Stimulated activated naive B cell treated with anti-CD40 and anti-IgM and Interleukin-4, amounts not matched to agents 10 μg/mL and 1 μg/mL and 100 μg/mL, for 72 hours (primary cell): ENCODE data around the gene FOXD4L3.
"Not testable (repeated sequence)": the region's sequence is repeated elsewhere in the genome, so short reads cannot be mapped to it uniquely, and the experiment has no call there.

ENCODE experiments used
- ATAC-seq, 2 donors: fragments of 150-1000 bp; cut with Tn5 transposase; replicated peaks; 2 replicates each; pipeline ENCODE4 v1.10.0; 2021; ENCODE audit warnings: moderate library complexity in 1 of 2
- DNase-seq: peaks from one replicate; pipeline ENCODE4 v3.0.0; 2021
- H3K27ac Mint-ChIP-seq: one replicate; pipeline ENCODE4 v1.8.0; 2022; ENCODE audit warnings: mild to moderate bottlenecking, mixed read lengths
- H3K27me3 Mint-ChIP-seq, 2 donors: one replicate each; pipeline ENCODE4 v1.8.0; 2022; ENCODE audit warnings: mixed read lengths in 2 of 2
- H3K36me3 Mint-ChIP-seq, 2 donors: one replicate each; pipeline ENCODE4 v1.8.0; 2022; ENCODE audit warnings: mixed read lengths in 2 of 2, mild to moderate bottlenecking in 1 of 2
- H3K4me1 Mint-ChIP-seq, 2 donors: one replicate each; pipeline ENCODE4 v1.8.0; 2022; ENCODE audit warnings: mixed read lengths in 2 of 2, mild to moderate bottlenecking in 1 of 2
- H3K4me3 Mint-ChIP-seq, 2 donors: one replicate each; pipeline ENCODE4 v1.8.0; 2022; ENCODE audit warnings: mild to moderate bottlenecking in 2 of 2, mixed read lengths in 2 of 2, moderate library complexity in 1 of 2
- H3K9me3 Mint-ChIP-seq, 2 donors: one replicate each; pipeline ENCODE4 v1.8.0; 2022; ENCODE audit warnings: mixed read lengths in 2 of 2, mild to moderate bottlenecking in 1 of 2

Gene FOXD4L3

DNA sequence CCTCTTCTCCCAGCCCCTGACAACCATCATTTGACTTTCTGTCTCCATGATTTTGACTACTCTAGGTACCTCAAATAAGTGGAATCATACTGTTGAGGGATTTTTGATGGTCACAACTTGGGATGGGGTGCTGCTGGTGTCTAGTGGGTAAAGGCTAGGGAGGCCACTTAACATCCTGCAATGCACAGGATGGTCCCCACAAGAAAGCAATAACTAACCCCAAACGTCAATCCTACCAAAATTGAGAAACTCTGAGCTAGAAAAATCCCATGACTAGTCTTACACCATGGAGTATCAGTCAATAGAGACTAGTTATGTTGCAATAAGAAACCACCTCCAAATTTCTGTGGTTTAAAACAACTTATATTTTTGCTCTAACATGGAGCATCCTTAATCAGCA, 29.5 kb downstream of the FOXD4L3 start:
- not testable (repeated sequence) for ATAC-seq, H3K36me3 Mint-ChIP-seq, H3K27ac Mint-ChIP-seq, H3K4me3 Mint-ChIP-seq, H3K9me3 Mint-ChIP-seq, H3K4me1 Mint-ChIP-seq, DNase-seq
- H3K27me3 Mint-ChIP-seq: peaks cover 11% of the 10 kb centered on the region in 2 donors

DNA sequence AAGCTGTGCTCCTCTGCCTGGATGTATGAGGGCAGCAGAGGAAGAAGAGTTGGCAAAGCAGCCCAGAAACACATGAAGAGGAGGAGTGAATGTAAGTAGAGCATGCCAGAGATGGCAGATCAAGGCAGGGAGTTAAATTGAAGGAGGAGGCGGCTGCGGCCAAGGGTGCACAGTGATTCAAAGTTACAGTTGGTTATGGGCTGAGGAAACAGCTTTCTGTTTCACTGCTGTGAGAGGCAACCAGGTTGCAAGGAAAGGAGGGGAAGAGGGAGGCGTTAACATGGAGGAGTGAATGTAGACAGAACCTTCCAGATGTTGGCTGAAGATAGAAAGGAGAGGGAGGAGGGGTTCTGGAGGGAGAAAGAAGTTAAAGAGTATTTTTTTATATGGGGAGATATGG, 33.3 kb downstream of the FOXD4L3 start:
- H3K4me1 Mint-ChIP-seq, DNase-seq, H3K27ac Mint-ChIP-seq, ATAC-seq, H3K4me3 Mint-ChIP-seq, H3K36me3 Mint-ChIP-seq, H3K9me3 Mint-ChIP-seq: not testable (repeated sequence)
- H3K27me3 Mint-ChIP-seq: peaks cover 11% of the 10 kb centered on the region in 2 donors

DNA sequence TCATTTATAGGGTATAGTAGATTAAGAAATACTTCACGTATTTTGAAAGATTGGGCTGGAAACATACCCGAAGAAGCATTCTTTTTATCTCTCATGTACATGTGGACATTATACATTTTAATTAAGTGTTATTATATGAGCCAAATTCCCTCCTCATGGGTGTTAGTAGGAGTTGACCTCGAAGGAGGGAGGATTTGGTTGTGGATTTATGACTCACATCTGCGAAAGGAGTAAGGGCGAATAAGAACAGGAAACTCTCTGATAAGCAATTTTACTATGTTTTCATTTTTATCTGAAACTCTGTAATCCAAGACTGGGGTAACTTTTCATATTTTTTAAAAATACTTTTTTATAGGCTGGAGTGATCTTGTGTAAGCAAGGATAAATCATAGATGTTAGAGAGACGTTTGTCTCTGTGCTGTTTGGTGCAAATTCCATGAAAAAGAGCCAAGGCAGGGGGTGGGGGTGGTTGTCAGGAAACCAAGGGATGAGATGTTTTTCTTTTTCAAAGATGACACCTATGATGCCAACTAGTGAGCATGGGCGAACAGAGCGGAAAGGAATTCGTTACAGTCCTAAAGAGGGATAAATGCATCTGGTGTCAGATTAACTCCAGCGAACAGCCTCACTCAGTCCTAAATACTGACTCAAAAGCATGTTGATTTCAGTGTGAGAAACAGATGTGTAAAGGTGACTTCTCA, 34.1 kb downstream of the FOXD4L3 start:
- not testable (repeated sequence) for H3K4me1 Mint-ChIP-seq, H3K4me3 Mint-ChIP-seq

DNA sequence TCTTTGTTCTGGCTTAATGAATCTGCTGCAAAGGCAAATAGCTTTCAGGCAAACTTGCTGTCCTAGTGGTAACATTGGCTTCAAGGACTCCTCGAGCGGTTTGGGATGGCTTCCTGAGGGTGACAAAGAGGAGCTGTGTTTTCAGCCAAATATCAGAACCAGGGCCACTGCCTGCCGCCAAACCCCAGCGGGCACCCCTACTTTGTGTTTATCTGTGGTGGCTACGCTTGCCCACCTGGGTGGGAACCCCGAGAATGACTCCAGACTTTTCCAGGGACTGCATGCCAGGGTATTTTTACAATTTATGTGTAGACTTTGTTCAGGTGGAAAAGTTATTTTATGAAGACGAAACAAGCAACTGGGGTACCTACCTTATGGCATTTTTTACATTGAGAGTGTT, 35.3 kb downstream of the FOXD4L3 start:
- ATAC-seq, H3K27ac Mint-ChIP-seq, H3K4me1 Mint-ChIP-seq, H3K36me3 Mint-ChIP-seq, H3K9me3 Mint-ChIP-seq, H3K4me3 Mint-ChIP-seq, DNase-seq: not testable (repeated sequence)
- H3K27me3 Mint-ChIP-seq: peaks cover 11% of the 10 kb centered on the region in 2 donors

More for the DNA sequence above, 34.1 kb downstream of the FOXD4L3 start:
- DNase-seq, H3K36me3 Mint-ChIP-seq, H3K9me3 Mint-ChIP-seq, ATAC-seq: not testable (repeated sequence)
- H3K27me3 Mint-ChIP-seq: peaks cover 11% of the 10 kb centered on the region in 2 donors
- H3K27ac Mint-ChIP-seq: peak overlapping the region; percentile 47

DNA sequence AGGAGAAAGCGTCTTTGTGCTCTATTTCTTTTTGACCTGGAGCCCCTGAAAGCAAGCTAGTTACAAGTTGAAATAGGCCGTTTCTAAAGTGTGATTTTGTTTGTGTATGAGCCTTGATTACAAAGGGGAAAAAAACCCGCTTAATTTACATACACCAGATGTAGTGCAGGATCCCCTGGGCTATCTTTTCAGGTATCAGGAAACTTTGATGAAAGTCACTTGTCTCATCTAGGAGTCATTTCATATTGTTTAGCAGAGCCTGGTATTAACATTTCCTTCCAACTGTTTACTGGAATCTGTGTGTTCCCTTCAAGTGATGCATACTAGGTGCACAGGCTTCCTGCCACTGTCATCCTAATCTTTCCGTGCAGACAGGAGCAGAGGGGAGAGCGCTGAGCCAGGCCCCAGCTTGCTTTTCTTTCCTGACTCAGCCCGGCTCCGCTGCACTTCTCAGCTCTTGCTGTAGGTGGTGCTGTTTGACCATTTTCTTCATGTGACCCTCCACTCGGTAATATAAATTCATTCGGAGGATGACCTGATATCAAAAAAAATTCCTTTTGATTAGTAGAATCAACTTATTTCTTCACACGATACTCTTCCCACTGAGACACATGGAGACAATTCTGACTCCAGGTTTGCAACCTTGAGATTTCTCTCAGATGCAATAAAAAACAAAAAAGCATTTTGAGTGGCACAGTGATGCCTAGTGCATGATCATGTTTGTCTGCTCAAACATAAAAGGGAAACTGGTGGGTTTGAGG, 39.8 kb downstream of the FOXD4L3 start:
- ATAC-seq: peak; percentile 86 to 88
- not testable (repeated sequence) for DNase-seq, H3K4me3 Mint-ChIP-seq, H3K4me1 Mint-ChIP-seq, H3K27me3 Mint-ChIP-seq, H3K36me3 Mint-ChIP-seq, H3K27ac Mint-ChIP-seq, H3K9me3 Mint-ChIP-seq

DNA sequence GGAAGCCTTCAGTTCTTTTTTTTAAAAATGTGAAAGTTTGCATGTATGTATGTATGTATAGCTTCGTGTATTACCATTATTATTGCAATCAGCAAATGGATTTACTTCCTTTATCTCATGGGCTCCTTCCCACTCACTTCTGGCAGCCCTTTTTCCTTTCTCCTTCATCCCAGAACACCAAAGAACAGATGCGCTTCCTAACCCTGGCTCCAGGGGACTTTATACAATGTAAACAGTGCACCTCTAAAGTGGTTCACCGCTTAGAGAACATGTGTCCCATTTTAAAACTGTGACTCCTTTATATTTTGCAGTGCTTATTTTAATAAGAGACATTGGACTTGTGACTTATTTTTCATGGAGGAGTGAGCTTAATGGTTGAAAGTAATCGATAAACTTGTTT, 40.6 kb downstream of the FOXD4L3 start:
- H3K4me1 Mint-ChIP-seq, H3K27ac Mint-ChIP-seq, H3K27me3 Mint-ChIP-seq, DNase-seq, ATAC-seq, H3K9me3 Mint-ChIP-seq, H3K36me3 Mint-ChIP-seq, H3K4me3 Mint-ChIP-seq: not testable (repeated sequence)

DNA sequence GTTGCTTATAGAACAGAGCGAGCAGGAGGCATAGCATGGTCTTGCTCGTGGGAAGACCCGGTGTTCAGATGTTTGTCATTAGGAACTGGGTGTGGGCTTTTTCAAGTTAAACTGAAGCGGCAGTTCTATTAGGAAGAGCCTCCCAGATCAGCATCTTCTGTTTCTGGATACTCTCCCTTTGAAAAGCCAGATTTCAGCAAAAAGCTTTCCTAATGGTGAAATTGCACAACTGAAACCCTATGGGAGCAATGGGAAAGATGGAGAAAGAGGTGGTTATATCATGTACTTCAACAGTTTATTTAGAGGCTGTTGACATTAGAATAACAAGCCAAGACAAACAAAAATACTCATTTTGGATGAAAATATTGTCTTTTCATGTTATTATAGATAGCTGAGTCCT, 41.3 kb downstream of the FOXD4L3 start:
- not testable (repeated sequence) for H3K9me3 Mint-ChIP-seq, H3K4me3 Mint-ChIP-seq, H3K27me3 Mint-ChIP-seq, ATAC-seq, H3K27ac Mint-ChIP-seq, H3K4me1 Mint-ChIP-seq, H3K36me3 Mint-ChIP-seq, DNase-seq

DNA sequence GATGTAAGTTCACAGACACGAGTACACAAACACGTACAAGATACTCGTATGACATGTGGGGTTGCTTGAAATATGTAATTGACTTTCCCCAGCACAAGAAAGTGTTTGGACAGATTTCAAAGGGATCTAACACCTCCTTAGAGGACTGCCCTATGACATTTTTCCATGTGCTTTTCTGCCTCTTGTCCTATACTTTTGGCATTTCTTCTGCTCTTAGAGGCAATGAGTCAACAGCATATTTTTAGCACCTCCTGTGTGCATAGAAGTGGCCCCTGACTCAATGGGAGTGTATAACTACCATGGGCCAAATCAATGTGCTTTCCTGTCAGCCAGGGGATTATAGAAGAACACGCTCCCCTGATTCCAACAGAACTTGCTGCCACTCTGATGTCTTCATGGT, 49.0 kb downstream of the FOXD4L3 start:
- H3K27me3 Mint-ChIP-seq: peaks cover 10 to 17% of the 10 kb centered on the region in 2 donors
- H3K9me3 Mint-ChIP-seq, H3K27ac Mint-ChIP-seq, DNase-seq, ATAC-seq, H3K4me3 Mint-ChIP-seq, H3K36me3 Mint-ChIP-seq, H3K4me1 Mint-ChIP-seq: not testable (repeated sequence)
